HG03159 (cell line): Measurements from ENCODE around the gene VHLL.
"Not testable (repeated sequence)": the region's sequence is repeated elsewhere in the genome, so short reads cannot be mapped to it uniquely, and the experiment has no call there.

ENCODE experiments used
- ATAC-seq: cut with Tn5 transposase; IDR thresholded peaks from one replicate; pipeline ENCODE4 v1.9.1; 2021; ENCODE audit warnings: mild to moderate bottlenecking, moderate library complexity; ENCODE audit not compliant: unreplicated experiment

Gene VHLL

DNA sequence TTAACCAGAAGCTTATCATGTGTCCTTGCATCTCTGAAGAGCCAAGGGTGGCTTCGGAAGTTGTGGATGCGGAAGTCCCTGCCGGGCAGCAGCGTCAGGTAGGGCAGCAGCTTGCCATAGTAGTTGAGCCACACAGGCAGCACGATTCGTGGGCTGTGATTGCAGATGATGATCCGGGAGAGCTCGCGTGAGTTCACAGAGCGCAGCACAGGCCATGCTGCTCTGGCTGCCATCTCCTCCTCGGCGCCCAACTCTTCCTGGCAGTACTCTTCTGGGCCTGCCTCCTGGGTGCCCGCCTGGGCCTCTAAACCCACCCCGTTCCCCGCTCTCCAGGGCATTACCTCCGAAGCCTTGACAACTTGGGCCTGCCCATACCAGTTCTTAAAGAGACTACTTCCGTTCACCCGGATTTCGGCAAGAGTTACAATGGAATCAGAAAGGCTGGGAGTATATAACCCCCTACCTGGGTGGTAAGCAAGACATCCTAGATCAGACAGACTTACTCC, at the start of gene VHLL:
VHLL (minus strand) TSS at position 456 of the 506 bp plus-strand sequence; CDS start at position 338, 118 bp downstream.
- ATAC-seq: no peak

DNA sequence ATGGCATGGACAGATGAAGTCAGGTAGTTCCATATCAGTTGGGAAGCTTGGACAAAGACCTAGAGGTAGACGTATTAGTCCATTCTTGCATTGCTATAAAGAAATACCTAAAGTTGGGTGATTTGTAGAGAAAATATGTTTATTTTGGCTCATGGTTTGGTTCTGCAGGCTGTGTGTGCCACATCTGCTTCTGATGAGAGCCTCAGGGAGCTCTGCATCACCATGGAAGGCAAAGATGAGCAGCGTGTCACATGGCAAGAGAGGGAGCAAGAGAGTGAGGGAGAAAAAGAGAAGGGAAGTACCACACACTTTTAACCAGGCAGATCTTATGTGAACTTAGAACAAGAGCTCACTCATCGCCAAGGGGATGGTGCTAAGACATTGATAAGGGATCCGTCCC, 48.2 kb upstream of the VHLL start:
- ATAC-seq: no peak

DNA sequence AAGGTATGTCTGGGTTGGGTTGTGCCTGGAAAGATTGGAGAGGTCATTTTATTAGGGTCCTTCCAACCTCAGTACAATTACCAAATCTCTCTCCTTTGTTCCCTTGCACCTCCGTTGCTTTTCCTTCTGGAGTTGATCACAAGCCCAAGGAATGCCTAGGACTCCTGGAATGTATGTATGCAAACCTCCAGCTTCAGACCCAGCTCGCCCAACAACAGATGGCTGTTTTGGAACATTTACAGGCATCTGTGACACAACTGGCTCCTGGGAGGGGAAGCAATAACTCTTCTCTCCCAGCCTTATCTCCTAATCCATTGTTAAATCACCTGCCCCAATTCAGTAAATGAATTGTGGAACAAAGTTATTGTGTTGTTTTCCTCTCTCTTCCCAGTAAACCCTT, 47.5 kb upstream of the VHLL start:
- ATAC-seq: no peak

DNA sequence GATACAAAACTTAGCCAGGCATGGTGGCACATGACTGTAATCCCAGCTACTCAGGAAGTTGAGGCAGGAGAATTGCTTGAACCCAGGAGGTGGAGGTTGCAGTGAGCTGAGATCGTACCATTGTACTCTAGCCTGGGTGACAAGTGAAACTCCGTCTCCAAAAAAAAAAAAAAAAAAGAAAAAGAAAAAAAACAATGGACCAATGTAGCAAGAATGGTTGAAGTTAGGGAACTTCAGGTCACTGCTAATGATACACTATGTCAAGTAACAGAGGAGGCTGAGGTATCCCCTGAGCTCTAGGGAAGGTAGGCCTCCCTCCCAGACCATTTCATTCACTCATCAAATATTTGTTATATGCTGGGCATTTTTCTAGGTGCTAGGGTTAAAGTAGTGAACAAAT, 46.9 kb upstream of the VHLL start:
- ATAC-seq: not testable (repeated sequence)

DNA sequence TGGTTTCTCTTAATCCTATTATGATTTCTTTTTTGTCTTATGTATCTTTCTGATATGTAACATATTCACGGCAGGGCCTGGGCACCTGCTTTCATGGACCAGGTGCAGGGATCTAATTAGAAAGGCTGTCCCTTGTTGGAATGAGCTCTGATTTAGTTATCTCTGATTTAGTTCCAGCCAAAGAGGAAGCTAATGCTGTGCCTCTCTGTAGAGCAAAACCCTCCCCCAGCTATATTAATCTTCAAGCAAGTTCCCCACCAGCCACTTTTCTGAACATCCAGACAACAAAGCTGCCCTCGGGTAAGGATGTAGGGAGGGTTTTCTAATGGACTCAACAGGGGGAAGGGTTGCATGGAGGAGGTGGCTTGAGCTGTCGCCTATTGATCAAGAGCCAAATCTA, 45.3 kb upstream of the VHLL start:
- ATAC-seq: no peak

DNA sequence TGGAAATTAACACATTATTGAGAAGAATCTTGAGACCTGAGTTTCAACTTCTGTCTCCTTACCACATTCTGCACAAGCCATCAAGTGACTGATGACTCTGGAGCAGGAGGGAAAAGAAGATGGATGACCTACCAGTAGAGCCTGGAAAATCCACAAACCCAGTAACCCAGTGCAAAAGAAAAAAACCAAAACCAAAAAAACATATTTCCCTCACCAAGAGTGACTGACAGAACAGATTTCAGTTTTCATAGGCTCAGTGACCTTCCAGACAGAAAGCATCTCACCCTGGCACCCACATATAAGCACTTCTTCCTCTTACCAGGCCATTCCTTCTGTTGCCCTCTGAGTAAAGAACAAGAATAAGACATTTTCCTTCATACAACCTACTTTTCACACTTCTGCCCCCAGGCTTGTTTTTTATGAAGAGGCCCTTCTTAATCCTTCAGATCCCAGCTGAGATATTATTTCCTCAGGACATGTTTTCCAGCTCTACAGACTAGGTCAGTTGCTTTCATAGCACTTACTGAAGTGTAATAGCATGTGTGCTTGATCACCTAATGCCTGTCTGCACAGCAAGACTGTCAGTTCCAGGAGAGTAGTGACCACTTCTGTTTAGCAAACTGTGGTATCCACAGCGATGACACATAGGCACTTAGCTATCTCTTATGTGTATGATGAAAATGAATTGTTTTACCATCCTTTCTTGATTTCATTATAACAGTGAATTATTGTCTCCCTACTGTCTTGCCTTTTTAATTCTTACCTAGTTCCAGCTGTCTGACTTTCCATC, 43.3 kb upstream of the VHLL start:
- no peak for ATAC-seq

DNA sequence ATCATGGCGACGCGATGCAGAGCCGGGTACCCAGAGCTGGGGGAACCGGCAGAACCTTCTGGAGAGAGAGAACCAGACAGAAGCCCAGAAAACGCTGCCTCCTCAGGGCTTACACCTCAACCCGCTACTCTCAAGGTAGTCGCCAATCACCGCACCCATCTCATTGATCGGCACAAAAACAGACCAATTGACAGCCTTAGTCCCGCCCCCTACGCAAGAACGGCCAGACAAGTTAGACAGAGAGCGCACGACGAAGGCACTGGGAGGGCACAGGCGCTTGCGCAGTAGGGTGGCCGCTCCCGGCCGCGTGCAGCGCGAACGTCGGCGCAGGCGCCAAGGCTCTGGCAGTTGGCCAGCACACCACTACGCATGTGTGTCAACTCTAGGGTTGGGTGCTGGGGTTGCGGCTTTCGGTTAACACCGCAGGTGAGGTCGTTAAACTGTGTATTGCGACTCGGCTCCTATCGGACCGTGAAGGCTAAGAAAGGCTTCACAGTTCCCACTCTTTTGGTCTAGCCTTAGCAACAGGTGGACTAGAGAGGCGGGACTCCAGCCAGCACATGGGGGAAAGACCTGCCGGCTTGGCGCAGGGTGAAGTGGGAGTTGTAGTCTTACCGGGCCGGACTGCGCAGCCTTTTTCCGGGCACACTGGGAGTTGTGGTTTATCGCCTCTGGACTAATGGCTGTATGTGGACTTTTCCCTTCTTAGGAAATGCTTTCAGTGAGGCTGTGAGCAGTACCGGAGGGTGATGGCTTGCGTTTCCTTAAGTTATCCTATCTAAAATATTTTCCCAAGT, 39.3 kb upstream of the VHLL start, which contains the start of the genes CCT3 and TSACC:
CCT3 (minus strand) TSS at position 113 of the 797 bp plus-strand sequence; CDS start at position 5, 108 bp downstream.
TSACC (plus strand) TSS at position 347 of the 797 bp plus-strand sequence. CDS start 1,232 bp downstream, outside the sequence.
- ATAC-seq: peak; percentile 88

DNA sequence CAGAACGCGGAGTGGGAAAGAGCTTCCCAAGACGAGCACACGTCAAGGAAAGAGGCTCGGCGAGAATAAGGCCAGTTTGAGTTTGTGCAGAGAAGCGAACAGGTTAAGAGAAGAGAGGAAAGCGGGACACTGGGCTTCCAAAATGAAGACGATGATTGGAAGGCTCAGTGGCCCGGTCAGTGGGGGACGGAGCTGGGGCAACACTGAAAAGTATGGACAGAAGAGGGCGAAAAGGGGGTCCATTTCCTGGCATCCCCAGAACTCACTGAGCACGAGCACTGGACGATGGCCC, 38.7 kb upstream of the VHLL start:
- ATAC-seq: no peak

DNA sequence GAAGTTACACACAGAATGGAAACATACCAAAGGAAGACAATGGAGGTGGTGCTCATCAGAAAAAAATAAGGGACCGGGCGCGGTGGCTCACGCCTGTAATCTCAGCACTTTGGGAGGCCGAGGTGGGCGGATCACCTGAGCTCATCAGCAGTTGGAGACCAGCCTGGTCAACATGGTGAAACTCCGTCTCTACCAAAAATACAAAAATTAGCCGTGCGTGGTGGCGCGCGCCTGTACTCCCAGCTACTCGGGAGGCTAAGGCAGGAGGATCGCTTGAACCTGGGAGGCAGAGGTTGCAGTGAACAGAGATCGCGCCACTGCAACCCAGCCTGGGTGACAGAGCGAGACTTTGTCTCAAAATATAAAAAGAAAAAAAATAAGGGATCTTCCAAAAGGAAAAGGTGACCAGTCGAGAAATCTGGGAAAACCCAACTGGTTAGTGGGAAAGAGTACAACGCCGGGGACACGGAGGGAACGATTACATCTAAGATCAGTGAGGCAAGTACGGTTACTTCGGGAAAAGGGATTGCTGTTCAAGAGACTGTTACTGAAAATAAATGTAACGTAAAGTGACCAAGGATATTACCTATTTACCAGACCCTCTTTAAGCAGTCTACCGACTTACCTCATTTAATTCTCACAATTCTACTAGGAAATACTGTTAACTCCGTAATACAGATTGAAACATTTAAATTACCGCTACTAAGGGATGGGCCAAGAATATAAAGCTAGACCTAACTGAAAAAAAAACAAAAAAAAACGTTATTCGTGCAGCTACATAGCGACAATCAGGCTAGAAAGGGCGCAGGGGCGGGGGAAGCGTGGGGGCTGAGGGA, 38.2 kb upstream of the VHLL start:
- ATAC-seq: no peak

DNA sequence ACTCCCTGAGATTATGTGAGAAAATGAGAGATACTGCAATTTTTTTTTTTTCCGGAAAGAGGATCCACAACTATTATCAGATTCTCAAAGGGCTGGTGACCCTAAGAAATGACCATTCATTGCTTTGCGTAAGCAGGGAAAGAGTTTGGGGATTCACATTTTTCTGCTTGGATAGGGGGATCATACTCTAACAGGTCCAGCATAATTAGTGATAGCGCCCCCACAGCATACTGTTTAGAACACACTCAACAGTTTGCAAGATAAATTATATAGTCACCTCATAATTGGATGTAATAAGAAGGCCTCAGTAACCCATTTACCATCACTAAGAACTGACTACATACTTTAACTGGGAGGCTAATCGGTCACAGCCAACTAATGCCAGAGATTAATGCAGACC, 37.1 kb upstream of the VHLL start:
- ATAC-seq: no peak

DNA sequence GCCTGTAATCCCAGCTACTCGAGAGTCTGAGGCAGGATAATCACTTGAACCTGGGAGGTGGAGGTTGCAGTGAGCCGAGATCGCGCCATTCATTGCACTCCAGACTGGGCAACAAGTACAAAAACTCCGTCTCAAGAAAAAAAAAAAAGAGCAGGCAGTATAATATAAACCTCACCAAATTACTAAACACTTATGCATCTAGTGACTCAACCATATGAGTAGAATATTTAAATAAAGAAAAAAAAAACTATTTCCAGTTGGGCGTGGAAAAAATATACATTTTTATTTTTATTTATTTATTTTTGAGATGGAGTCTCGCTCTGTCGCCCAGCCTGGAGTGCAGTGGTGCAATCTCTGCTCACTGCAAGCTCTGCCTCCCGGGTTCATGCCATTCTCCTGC, 24.1 kb upstream of the VHLL start:
- ATAC-seq: not testable (repeated sequence)

DNA sequence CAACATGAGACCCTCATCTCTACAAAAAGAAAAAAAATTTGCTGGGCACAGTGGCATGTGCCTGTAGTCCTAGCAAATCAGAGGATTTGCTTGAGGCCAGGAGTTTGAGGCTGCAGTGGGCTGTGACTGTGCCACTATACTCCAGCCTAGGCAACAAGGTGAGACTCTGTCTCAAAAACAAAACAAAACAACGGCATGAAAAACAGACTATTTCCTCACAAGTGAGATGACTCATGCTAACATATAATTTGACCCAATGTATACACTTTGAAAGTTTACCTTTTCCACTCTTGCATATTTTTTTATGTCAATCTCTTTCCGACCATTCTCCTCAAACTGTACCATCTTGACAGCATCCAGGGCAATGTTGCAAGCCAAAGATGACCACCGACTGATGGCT, 21.5 kb upstream of the VHLL start:
- no peak for ATAC-seq

DNA sequence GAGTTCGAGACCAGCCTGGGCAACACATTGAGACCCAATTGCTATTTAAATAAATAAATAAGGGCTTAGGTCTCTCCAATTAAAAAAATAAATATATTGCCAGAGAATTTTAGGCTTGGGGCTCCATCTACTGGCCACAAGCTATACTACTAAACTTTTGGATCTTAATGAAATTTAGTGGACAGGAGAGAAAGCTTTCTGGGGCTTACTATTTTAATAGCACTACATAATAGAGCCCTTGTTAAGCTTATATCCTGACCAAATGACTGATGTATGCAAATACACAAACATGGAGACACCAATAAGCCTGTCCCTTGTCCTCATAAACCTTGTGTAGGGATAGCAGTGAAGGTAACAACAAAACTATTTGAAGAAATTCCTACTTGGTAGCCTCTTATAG, 20.6 kb upstream of the VHLL start:
- ATAC-seq: no peak

DNA sequence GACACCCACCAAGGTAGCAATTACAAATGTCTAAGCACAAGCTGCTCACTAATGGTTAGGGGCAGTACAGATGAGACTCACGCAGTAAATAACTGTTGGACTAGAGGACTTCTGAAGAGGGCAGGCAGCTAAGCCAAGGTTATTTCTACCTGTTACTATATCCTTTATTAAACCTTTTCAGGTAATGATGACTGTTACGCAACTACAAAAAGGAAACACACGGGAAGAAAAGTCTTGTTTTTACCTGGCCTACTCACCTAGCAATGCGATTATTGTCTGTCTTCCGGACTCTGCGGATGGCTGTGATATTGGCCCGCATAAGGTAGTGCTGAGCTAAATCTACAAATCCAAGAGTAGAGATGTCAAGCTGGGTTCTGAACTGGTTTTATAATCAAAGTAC, 17.8 kb upstream of the VHLL start:
- no peak for ATAC-seq

DNA sequence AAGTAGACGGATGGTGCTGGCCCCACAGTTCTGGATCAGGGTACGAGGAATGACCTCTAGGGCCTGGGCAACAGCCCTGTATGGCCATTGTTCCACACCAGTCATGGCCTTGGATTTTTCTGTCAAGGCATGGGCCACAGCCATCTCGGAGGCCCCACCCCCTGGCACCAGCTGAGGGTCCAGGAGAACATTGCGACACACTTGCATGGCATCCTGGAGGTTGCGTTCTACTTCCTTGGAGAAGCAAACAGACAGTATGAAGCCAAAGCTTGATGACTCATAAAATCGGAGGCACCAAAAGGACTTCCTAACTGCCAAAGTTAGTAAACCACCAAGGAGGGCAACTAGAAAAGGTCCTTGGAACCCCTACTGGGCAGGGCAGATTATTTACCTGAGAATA, 11.9 kb upstream of the VHLL start:
- no peak for ATAC-seq

DNA sequence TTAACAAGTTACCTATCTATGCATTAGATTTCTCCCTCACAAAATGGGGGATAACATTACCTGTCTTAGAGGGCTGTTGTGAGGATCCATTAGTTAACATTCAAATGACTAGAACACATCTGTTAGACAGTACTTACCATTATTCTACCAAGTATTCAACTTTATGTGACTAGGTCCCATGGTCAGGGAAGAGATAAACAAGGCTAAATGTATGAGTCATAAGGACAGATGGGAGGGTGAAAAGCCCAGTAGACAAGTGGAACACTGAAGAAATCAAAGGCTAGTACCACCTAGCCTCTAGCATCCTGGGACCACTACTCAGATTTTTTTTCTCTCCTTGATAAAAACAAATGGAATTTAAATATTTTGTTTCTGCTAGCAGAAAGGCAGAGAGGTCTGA, 9.0 kb upstream of the VHLL start:
- ATAC-seq: no peak

DNA sequence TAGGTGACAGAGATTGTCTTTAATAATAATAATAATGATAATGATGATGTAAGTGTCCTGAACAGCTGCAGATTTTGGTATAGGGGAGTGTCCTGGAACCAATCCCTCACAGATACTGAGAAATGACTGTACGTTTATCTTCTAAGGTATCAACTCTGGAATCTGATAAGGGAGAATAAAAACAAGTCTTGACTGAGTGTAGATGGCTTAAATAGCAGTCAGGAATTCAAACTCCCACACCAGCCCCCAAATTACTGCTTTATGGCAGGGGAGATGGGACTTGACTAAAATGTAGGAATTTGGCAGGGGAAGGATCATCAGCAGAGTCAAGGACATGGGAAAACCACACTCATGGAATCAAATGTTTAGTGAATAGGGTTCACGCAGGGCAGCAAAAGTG, 6.1 kb upstream of the VHLL start:
- no peak for ATAC-seq

DNA sequence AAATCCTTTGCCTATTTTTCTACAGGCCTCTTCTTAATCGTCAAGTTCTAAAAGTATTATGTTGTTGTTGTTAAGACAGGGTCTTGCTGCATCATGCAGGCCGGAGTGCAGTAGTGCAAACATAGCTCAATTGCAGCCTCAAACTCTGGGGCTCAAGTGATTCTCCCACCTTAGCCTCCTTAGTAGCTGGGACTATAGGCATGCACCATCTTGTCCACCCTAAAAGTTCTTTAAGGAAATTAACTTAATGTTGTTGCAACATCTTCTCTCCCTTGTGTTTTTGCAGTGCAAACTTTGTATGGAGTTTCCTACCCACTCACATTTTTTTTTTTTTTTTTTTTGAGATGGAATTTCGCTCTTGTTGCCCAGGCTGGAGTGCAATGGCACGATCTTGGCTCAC, 4.1 kb upstream of the VHLL start:
- no peak for ATAC-seq

DNA sequence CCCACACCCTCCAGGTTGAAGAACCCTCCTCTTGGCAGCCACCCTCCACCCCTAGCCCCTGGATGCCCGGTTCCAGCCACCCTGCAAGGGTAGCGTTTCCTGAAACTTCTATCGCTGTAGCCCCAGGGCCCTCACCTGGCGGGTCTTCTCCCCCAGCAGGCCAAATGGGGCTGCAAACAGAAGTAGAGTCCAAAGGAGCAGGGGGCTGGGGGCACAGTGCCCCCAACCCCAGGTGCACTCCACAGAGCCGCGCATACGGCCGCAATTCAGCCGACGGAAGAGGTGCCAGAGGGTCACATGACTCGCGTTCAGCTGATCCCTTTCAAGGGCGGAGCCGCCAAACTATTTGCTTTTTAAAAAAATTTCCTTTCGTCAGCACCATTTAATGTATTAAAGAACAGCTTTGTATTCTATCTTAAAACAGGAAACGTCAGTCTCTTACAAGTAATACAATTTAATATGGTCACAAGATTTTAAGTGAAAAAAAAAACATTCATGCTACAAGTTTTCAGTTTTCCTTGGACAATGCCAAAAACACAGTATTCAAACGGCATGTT, 3.6 kb downstream of the VHLL start, which contains the start of gene GLMP:
GLMP (minus strand) TSS at position 289 of the 557 bp plus-strand sequence; CDS start at position 255, 34 bp downstream.
- no peak for ATAC-seq

DNA sequence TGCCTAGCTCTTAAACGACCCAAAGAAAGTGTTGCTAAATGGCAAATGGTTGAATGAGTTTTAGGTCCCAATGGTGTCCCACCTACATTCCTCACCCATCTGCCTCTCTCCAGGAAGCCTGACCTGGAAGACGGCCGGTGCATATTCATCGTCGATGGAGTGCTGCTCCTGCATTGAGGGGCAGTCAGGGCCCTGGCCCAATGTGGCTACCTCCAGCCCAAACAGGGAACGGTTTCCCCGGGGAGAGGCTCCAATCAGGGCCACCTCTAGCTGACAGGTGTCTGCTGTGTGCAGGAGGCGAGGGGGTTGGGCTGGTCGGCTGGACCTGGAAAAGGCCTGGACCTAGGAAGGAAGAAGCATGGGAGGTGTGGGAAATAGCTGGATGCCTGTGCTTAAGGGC, 5.2 kb downstream of the VHLL start:
- no peak for ATAC-seq

DNA sequence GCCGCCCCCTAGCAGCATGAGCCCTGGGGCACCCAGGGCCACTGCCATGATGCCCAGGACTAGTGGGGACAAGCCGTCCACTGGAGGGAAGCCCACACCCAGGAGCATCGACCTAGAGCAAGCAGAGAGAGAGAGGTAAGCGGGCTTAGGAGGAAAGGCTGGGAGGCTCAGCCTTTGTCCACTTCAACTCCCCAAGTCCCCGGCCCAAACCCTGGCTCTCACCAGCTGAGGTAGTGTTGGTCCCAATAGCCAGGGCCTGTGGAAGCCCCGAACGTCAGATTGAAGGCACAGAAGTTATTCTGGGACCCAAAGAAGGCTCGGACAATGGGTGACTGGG, 6.0 kb downstream of the VHLL start:
- no peak for ATAC-seq
